GM04504 (cell line): ENCODE measurements around the gene SH3BP5L.

Experiments used
- DNase-seq: peaks from one replicate; pipeline ENCODE4 v3.0.0-alpha.2; 2012; ENCODE audit warnings: low read depth

Gene SH3BP5L

GRCh38 chr1:248776991-248777390 is 48.7 kb downstream of the SH3BP5L start:
- no peak for DNase-seq

- no peak for DNase-seq
Observed at GRCh38 chr1:248775441-248775840, 50.3 kb downstream of the SH3BP5L start.
